ENCODE data around the gene CMPK1. TPM values are rescaled to one million over a fixed set of nuclear protein-coding genes. Genes with fewer than 3 reads are reported as not detected.
"Not testable (repeated sequence)": the region's sequence is repeated elsewhere in the genome, so short reads cannot be mapped to it uniquely, and the experiment has no call there.

CMPK1 gene
- polyA plus RNA-seq (2012; ENCODE audit: insufficient read depth, insufficient read length) = 68.3 TPM

- peak within 1 kb of the TSS; percentile 85 for H3K4me3 ChIP-seq (ENCODE audit: low read length)
- peak; percentile 83 for DNase-seq (ENCODE audit: low read depth, low spot score)
Measured at GRCh38 chr1:47333578-47333921, at the start of gene CMPK1. TSS of gene CMPK1 (plus strand) at chr1:47333790. CDS start at chr1:47333946, 156 bp downstream.

- not testable (repeated sequence) for H3K4me3 ChIP-seq (ENCODE audit: low read length); DNase-seq (ENCODE audit: low read depth, low spot score)
Measured at GRCh38 chr1:47288116-47288515, 45.5 kb upstream of the CMPK1 start.

- not testable (repeated sequence) for DNase-seq (ENCODE audit: low read depth, low spot score); H3K4me3 ChIP-seq (ENCODE audit: low read length)
Measured at GRCh38 chr1:47294863-47295262, 38.7 kb upstream of the CMPK1 start.

- no peak for DNase-seq (ENCODE audit: low read depth, low spot score)
Measured at GRCh38 chr1:47295579-47295978, 38.0 kb upstream of the CMPK1 start.

GRCh38 chr1:47298025-47298699 is 35.4 kb upstream of the CMPK1 start:
- no peak overlapping the region for H3K4me3 ChIP-seq (ENCODE audit: low read length)
- no peak for DNase-seq (ENCODE audit: low read depth, low spot score)

More at GRCh38 chr1:47295579-47295978, 38.0 kb upstream of the CMPK1 start:
- H3K4me3 ChIP-seq (ENCODE audit: low read length) = no peak overlapping the region

- DNase-seq (ENCODE audit: low read depth, low spot score) = no peak
- H3K4me3 ChIP-seq (ENCODE audit: low read length) = no peak overlapping the region
Measured at GRCh38 chr1:47302472-47302871, 31.1 kb upstream of the CMPK1 start.

GRCh38 chr1:47309427-47309826 is 24.2 kb upstream of the CMPK1 start:
- H3K4me3 ChIP-seq (ENCODE audit: low read length) = no peak overlapping the region
- no peak for DNase-seq (ENCODE audit: low read depth, low spot score)

- peak within 1 kb of the TSS; percentile 82 for H3K4me3 ChIP-seq (ENCODE audit: low read length)
- DNase-seq (ENCODE audit: low read depth, low spot score) = peak; percentile 100
Measured at GRCh38 chr1:47313915-47314664, 19.5 kb upstream of the CMPK1 start, which contains the start of gene STIL. TSS of gene STIL (minus strand) at chr1:47314147. CDS start at chr1:47310319, 3,828 bp downstream.

- H3K4me3 ChIP-seq (ENCODE audit: low read length) = no peak overlapping the region
- no peak for DNase-seq (ENCODE audit: low read depth, low spot score)
Measured at GRCh38 chr1:47317841-47318240, 15.7 kb upstream of the CMPK1 start.

GRCh38 chr1:47319968-47320367 is 13.6 kb upstream of the CMPK1 start:
- not testable (repeated sequence) for H3K4me3 ChIP-seq (ENCODE audit: low read length); DNase-seq (ENCODE audit: low read depth, low spot score)

GRCh38 chr1:47323599-47324031 is 10.0 kb upstream of the CMPK1 start:
- no peak overlapping the region for H3K4me3 ChIP-seq (ENCODE audit: low read length)
- DNase-seq (ENCODE audit: low read depth, low spot score) = no peak

- no peak overlapping the region for H3K4me3 ChIP-seq (ENCODE audit: low read length)
- no peak for DNase-seq (ENCODE audit: low read depth, low spot score)
Measured at GRCh38 chr1:47324682-47325081, 8.9 kb upstream of the CMPK1 start.

GRCh38 chr1:47325528-47325927 is 8.1 kb upstream of the CMPK1 start:
- H3K4me3 ChIP-seq (ENCODE audit: low read length) = no peak overlapping the region
- DNase-seq (ENCODE audit: low read depth, low spot score) = no peak

GRCh38 chr1:47326271-47326670 is 7.3 kb upstream of the CMPK1 start:
- H3K4me3 ChIP-seq (ENCODE audit: low read length) = no peak overlapping the region
- no peak for DNase-seq (ENCODE audit: low read depth, low spot score)

- no peak overlapping the region for H3K4me3 ChIP-seq (ENCODE audit: low read length)
Measured at GRCh38 chr1:47328992-47329391, 4.6 kb upstream of the CMPK1 start.

GRCh38 chr1:47330212-47330611 is 3.4 kb upstream of the CMPK1 start:
- no peak overlapping the region for H3K4me3 ChIP-seq (ENCODE audit: low read length)
- no peak for DNase-seq (ENCODE audit: low read depth, low spot score)

More at GRCh38 chr1:47328992-47329391, 4.6 kb upstream of the CMPK1 start:
- DNase-seq (ENCODE audit: low read depth, low spot score) = no peak

GRCh38 chr1:47331875-47332274 is 1.7 kb upstream of the CMPK1 start:
- DNase-seq (ENCODE audit: low read depth, low spot score) = no peak
- no peak overlapping the region for H3K4me3 ChIP-seq (ENCODE audit: low read length)

- DNase-seq (ENCODE audit: low read depth, low spot score) = no peak
Measured at GRCh38 chr1:47332779-47333577, 612 bp upstream of the CMPK1 start.

GRCh38 chr1:47333922-47334764 is 553 bp downstream of the CMPK1 start:
- peak; percentile 63 for DNase-seq (ENCODE audit: low read depth, low spot score)
- H3K4me3 ChIP-seq (ENCODE audit: low read length) = peak overlapping the region; percentile 85

More at GRCh38 chr1:47332779-47333577, 612 bp upstream of the CMPK1 start:
- H3K4me3 ChIP-seq (ENCODE audit: low read length) = peak overlapping the region; percentile 85

All from Jurkat, Clone E6-1 (cell line).